ENCODE measurements around the gene CSRP2.

The CSRP2 gene

DNA sequence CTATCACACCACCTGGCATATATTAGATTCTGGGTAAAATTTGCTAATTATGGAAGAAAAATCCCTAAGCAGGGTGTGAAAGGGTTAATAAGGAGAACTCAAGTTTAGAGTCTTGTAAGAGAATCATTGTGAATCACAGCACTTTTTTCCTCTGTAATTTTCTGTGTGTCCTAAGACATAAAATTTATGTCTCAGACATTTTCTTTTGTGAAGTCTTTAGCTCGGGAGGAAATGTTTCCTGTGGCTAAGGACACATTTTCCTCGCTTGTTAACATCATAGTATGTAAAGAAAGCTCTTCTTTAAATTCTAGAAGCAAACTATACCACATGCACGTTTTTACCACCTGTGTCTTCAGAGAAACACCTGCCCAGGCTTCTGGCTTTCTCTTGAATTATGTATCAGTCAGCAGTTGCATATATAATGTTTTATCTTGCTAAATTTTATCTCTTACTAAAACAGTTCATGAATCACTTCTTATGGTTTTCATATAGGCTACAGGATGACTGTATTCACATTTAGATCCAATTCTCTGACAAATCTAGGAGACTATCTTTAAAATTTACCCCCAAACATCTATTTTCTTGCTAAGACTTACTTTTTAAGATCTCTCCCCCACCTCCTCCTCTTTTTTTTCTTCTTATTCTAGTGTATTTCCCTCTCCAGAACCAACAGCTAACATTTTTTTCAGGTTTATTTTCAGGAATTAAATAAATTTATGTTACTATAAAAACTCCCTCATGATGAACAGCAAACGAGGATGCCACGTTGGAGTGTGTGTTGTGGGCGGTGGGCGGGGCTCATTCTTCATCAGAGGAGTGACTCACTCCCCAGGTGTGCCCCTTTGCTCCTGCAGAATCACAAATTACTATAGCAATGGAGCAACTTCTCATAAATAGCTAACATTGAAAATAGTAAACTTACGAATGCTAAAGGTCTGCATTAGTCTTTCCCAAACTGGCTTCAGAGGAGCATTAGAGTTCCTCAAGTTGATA lies 11.6 kb upstream of the CSRP2 start:
- DNase-seq: no peak

DNA sequence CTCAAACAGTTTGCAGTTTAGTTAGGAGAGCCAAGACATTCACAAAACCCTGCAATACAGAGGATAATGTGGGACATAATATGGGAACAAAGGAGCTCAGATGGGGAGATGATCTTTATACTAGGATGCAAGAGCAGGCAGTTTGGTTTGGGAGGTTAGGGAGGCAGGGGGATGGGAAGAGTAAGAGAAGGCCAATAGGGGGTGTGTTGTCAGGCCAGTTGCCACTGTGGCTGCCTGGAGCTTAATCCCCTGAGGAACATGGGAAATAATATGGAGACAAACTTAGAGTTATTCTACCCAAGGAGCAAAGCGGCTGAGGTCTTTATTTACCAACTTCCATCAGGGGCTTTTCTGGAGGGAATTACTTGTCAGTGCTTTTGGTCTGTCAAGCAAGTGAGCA lies 10.0 kb upstream of the CSRP2 start:
- no peak for DNase-seq

DNA sequence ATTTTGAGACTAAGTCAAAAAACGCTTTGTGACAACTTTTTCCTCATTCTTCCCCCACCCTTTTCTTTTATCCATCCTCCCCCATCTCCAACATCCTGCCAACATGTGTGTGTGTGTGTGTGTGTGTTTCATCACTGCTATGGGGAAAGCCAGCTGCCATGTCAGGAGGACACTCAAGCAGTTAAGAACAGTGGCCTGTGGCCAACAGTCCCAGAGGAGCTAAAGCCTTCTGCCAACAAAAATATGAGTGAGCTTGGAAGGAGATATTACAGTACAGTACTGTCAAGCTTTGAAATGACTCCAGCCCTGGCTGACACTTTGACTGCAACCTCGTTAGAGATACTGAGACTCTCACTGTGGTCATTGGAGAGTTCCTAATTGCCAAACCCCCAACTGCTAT lies 5.0 kb upstream of the CSRP2 start:
- DNase-seq: peak; percentile 78

DNA sequence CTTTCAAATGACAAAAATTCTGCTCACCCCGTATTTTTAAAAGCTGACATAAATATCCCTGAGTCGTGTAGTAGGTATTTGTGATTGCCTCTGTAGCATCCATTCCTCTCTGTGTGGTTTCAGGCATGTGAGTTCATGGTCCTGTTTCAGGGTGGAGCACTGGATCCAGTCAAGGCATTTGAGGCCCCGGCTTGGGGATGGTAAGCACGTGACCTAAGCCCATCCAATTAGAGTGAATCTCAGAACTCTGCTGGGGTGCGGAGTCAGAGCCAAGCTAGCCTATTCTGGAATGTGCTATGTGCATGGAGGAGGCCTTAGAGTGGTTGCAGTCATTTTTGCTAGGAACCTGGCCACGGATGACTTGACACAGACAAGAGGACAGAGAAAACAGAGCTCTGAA lies 4.3 kb upstream of the CSRP2 start:
- no peak for DNase-seq

DNA sequence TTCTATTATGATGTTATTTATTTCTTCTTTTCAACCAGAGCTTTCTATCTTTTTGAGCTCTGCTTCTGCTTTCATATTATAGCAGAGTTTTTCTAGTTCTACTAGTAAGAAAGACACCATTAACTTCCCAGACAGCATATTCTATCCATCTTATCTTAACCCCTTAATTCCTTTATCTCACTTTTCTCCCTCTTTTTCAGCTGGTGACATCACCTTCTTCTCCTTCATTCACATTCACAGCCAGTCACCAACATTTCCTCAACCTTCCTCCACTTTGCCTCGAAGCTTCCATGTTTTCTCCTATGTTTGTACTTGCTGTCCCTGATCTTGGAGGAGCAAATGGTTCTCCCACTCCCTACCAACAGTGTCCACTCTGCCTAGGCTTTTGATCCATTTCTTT lies 3.5 kb upstream of the CSRP2 start:
- DNase-seq: no peak

DNA sequence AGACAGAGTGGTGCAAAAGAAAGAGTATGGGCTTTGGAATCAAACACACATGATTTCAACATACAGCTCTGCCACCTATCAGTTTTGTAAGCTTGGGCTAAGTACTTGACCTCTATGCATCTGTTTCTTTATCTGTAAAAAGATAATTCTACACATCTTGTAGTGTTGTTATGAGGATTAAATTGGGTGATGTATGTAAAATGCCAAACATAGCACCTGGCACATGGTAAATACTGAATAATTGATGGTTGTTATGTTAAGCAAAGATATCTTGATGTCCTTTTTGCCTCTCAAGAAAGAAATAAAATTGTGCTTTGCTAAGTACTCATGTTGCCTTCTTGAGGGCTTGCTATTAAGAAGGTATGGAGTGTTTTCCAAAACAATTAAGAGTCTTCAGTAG lies 2.3 kb upstream of the CSRP2 start:
- no peak for DNase-seq

DNA sequence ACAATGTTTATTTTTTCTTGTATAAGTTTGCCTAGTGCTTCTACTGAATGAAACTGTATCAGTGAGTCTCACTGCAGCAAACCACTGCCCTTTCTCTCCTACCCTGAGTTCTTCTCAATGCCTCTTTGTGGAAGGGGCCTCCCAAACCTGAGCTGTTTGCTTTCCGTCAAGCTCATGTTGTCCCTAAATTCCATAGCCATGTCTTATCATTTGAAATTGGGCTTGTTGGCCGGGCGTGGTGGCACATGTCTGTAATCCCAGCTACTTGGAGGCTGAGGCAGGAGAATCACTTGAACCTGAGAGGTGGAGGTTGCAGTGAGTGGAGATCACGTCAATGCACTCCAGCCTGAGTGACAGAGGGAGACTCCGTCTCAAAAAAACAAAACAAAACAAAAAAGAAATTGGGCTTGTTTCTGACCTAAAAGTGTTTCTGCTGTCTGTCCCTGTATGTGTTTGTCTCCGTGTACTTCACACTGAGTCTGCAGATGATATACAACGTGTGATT lies 1.8 kb upstream of the CSRP2 start:
- no peak for DNase-seq

DNA sequence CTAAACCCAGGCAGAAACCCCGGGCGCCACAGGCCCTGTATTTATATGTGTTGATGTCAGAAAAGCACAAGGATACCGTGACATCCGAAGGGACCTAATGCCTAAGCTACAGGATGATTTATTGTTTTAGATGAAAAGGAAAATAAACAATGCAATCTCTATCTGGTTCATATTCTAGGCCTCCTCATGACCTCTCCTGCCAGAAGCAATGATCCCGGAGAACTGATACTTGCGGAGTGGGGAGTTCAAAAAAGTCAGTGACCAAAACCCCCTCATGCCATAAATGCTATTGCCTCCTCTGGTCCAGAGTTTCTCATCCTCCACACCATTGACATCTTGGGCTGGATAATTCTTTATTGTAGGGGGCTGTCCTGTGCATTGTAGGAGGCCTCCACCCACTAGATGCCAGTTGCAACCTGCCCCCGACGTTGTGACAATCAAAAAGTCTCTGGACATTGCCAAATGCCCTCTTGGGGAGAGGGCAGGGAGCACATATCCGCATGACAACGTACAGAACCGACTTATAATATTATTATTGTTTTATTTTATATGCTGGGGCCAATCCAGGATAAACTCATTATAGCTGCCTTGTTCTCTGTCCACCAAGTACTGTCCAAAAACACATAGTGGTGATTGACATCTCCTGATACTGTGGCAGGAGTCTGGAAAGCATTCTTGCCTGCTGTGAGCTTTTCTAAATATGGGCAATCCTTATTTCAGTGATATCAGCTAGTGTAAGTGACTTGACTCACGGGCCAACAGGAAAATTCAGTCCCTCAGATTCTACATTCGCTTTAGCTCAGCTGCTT lies 1.1 kb upstream of the CSRP2 start:
- no peak for DNase-seq

DNA sequence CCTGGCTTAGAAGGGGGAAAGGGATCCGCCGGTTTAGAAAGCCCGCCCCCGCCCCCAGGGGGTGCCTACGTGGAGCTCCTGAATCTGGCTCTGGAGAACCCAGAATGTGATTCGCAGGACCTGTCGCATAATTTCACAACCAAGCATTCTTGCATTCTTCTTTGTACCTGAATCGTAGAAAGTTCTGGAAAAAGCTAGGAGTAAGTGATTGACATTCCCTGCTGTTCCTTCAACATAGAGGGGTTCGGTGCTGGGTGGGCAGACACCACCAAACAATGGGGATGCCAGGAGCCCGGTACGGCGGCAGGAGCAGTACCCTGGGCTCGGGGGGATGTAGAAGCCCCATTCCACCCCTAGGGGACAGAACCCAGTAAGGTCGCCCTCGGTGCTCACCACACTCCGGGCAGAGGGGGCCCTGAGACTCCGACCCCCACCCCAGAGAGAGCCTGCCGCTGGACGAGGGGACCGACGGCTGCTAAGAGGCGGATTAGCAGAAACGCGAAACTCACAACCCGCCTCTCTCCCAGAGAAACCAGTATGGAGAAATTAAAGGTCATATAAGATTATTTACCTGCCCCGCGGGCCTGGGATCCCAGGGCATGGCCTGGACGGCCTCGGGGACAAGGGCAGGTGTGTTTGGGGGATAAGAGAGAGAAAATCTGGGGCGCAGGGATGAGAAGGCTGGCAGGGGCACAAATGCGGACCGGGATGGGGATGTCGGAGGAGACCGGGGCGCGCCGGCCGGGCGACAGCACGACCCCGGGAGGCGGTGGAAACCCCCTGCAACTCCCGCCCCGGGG lies 520 bp downstream of the CSRP2 start:
- no peak for DNase-seq

DNA sequence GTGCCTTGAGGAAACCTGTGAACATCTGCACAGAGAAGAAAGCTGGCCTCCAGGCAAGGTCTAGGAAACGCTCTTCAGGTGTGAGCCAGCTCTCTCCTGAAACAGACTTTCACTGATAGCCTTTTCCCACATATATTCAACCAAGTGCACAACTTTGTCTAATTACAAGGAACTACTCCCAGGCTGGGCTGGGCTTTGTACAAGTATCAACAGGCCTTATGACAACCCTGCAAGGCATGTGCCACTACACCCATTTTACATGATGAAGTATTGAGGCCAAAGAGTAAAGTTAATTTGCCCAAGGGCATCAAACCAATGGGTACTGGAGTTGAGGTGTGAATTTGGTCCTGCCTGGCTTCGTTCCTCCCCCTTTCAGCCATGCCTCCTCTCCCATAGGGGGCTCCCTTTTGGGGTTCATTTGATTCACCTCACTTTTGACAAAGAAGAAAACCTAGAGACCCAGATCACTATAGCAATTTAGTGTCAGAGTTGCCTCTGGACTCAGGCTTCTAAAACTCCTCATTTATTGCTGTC lies 2.1 kb downstream of the CSRP2 start:
- no peak for DNase-seq

DNA sequence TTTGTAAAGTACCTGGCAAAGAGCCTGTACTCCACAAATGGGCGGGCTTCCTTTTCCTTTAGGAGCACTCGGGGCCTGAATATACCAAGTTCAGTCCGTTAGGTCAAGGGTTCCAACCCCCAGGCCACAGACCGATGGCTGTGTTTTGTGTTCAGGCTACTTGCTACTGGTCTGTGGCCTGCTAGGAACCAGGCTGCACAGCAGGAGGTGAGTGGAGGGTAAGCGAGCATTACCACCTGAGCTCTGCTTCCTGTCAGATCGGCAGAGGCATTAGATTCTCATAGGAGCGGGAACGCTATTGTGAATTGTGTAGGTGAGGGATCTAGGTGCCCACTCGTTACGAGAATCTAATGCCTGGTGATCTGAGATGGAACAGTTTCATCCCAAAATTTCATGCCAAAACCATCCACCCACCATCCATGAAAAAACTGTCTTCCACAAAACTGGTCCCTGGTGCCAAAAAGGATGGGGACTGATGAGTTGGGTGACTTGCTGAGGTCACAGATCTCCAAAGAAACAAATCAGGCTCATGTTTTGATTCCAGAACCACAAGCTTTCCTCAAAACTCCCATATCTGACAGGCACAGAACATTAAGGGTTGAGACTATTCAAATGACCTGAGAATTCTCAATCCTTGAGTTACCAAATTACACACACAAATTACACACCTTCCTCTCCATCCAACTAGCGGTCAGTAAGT lies 4.2 kb downstream of the CSRP2 start:
- DNase-seq: no peak

DNA sequence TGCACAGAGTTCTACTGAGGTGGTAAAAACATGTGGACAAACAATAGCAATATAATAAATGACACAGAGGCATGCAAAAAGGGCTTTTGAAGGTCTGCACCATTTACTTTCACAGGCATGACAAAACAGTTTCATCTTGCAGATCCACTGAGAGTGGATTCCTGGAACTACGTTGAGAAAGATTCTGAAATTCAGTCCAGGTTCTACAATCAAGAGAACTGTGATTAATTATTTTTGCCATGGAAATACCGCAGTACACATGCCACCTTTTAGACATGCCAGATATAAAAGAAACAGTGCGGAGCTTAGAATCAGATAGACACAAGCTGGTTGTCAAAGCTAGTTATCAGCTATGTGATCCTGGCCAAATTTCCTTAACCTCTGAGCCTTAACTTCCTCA lies 4.8 kb downstream of the CSRP2 start:
- DNase-seq: no peak

DNA sequence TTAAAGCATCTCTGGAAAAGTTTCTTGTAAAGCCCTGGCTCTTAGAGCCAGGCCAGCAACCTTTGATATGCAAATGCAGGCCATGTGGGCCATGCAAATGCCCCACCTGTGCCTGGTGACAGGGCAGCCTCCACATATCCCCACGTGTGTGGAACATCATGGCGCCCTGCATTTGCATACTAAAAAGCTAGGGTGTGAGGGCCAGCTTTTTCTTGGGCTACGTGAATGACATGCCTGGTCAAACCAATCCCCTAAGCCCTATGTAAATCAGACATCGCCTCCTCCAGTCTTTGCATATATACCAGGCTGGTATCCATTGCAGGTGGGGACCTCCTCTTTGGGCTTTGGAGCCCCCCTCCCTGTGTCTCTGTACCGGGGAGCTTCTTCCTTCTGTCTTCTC lies 6.4 kb downstream of the CSRP2 start:
- no peak for DNase-seq

DNA sequence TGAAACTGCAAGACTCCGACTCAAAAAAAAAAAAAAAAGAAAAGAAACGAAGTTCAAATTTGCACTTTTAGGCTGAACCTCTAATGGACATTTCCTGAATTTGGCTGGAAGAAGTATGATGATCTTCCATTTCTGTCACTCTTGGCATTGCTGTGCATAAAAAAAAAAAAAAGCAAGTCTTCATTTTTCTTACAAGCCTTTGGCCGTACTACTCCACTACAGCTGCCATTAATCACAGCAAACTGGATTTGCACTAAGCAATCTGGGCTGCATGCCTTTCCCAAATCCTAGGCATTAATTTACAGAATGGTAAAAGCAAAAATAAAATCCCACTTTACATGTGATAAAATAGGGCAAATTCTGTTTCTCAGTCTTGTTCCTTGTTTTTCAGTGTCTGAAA lies 7.1 kb downstream of the CSRP2 start:
- no peak for DNase-seq

DNA sequence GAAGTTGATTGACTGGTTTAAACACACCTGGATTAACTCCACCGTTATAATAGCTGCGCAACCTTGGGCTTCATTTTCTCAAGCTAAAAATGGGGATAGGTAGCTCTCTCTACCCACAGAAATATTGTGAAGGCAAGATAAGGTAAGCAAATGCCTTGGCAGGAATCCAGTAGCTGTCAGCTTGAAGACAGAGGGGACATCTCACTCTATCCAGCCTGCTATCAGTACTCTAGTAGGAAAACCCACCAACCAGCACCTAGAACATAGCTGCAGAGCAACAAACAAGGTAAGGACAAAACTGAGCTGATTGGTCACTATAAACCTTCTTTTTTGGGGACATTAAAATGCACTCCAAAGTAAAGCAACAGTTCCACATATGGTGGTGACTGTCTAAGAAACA lies 7.7 kb downstream of the CSRP2 start:
- DNase-seq: no peak

DNA sequence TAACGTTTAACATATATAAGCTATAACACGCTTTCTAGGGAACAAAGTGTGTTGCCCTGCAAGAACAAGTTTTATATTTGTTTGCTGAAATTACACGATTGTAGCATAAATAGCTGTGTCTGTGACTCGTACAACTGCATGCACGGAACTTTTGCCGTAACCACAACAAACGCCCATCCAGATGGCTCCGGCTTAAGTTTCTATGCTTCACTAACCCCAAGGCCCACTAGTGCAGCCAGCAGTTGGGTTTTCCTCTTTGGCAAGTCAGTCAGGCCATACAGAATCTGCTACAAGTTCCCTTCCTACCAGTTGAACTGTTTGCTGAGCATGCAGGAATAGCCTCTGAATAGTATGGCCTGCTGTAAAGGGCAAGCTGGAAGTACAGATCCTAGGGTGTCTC lies 12.1 kb downstream of the CSRP2 start:
- DNase-seq: no peak

DNA sequence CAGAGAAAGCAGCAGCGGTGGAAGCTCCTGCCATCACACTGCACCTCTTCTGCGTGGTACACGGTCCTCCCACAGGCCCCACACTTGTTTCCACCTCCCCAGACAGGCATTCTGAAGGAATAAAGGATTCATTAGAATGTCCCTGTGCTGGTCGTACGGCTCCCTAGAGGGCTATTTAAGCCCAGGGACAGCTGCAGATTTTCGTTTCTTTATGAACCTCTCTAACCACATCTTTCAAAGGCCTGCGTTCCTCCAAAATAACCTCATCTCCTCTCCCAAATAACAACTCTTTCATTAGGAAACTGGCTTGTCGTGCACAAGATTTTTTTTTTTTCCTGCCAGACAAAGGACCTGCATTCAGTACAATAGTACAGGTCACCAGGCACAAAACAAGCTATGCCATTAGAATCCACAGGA lies 12.7 kb downstream of the CSRP2 start:
- DNase-seq: no peak

DNA sequence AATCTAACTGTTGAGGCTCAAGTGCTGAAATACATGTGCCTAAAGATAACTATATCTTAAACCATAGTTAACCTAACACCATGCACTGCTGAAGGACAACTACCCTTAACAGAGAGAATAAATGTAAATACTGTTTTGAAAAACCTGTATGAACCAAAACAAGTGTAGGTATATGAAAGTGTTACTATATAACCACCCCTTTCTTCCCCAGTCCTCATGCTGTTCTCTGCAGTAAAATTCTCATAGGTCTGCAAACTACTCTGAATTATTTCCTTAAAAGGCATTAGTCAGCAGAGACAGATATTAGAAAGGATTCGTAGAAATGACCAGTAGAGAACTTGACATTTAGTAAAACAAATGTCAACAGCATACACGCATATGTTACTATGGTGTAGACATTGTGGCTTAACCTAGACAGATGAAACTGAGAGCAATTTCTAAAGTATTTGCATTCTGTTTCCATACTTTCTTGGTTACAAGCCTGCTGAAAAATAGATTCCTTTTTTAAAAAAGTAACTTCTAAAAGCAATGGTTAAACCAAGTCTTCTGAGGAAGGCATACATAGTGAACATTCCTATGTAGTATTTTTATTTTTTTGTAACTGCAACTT lies 13.9 kb downstream of the CSRP2 start:
- DNase-seq: no peak

DNA sequence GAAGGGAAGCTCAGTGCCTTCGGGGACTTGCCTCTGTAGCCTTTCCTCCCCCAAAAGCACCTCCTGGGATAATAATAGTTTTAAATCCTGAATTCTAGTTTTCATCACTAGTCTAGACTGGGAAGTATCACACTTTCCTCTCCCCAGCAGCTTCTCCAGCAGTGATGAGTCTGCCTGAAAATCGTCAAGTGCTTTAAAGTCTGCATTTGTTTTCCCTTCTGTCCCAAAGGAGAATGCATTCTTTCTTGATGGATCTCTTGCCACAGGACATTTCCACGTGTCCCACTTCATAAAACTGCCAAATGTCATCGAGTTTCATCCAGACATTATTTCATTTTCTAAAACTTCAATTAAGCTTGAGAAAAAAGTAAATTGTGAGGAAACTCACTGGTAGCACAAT lies 15.0 kb downstream of the CSRP2 start:
- no peak for DNase-seq

DNA sequence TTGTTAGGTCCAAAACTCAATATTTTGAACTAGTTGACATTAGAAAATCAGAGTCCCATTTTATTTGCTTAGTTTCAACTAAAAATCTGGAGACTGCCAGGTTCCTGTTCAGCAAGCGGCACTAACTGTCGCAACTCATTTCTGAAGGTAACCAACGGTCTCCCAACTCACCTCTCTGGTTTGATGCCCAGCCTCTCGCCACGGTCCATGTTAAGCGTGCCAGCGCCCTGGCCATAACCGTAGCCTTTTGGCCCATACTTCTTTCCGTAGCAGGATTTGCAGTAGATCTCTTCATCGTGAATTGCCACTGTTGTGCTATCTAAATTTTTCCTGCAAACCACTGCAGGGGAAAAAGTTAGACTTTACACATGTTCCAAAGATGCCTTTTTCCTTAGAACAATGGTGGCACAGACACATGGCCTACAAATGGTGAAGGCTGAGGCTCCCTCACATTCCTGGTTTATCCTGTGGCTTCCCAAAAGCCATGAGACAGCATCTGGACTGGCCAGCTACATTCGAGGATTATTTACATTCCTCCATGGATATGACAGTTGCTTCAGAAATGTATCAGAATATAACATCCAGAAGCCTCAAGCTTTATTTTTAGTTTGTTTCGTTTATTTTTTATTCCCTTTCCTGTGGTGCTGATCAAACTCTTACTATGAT lies 15.7 kb downstream of the CSRP2 start:
- no peak for DNase-seq

DNA sequence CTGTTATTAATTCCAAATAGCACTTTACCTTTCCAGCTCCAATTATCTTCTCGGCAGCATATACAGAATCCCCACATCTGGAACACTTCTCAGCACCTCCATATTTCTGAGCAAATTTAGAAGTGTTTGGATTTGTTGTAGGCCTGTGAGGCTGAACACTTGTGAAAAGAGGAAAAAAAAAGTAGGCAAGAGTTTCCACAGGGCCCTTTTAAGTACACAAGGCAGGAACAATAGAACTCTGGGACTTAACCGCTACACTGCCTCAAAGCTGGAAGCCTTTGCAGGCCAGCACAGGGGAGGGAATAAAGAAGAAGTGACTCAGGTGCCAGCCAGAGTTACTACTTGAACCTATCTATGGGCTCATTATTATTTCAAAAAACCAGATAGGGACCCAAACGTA lies 18.6 kb downstream of the CSRP2 start:
- DNase-seq: no peak
